SH-SY5Y (cell line): Measurements from ENCODE around the gene XPO4.

Experiments used
- GATA2 ChIP-seq: IDR thresholded peaks from 2 replicates; pipeline ENCODE4 v1.6.1; 2011; ENCODE audit warnings: mild to moderate bottlenecking, low read depth, low read length
- GATA3 ChIP-seq: IDR thresholded peaks from 2 replicates; pipeline ENCODE4 v1.6.1; 2011; ENCODE audit warnings: low read depth, mild to moderate bottlenecking, low read length, moderate library complexity

DNA sequence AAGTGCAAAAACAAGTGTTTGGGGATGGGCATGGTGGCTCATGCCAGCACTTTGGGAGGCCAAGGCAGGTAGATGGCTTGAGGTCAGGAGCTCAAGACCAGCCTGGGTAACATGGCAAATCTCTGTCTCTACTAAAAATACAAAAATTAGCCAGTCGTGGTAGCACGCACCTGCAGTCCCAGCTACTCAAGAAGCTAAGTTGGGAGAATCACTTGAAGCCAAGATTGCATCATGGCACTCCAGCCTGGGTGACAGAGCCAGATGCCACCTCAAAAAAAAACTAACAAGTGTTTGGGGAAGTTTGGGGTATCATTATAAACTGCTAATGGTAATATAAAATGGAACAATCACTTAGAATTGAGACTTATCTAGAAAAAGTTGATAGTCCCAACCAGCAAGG lies 24.6 kb downstream of the XPO4 start:
- TF ChIP-seq GATA2 (no peak), GATA3 (no peak)
